NK-92 treated with Interleukin-12 subunit alpha and Interleukin-12 subunit beta, amount 100 ng/mL, for 24 hours (cell line): Measurements from ENCODE around the gene TGFBR3.
A peak's percentile ranks its signal among the peaks of the same experiment; 100 is the strongest.
"Not testable (repeated sequence)": the region's sequence is repeated elsewhere in the genome, so short reads cannot be mapped to it uniquely, and the experiment has no call there.

ENCODE experiments used
- DNase-seq: peaks from one replicate; lab custom pipeline; 2025; lab: John Stamatoyannopoulos, UW

Gene TGFBR3

DNA sequence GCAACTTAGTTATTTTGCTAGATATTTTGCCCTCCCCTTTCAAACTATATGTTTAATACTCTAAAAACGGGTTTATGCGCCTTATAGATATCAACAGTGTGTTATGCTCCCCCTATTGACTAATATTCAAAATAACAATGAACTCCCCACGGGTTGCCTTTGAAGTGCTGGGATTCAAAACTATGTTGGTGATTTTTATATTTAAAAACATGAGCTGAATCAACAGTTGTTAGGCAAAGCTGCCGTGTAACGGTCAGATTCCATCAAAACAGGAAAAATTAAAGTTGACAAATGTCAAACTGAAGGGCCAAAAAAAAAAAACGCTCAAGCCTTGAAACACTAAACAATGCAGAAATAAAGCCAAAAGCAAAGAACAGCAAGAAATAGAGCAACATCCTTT is 2.5 kb downstream of the TGFBR3 start:
- DNase-seq = no peak

GRCh38 chr1:91881280-91881679 is 4.7 kb downstream of the TGFBR3 start:
- no peak for DNase-seq

DNA sequence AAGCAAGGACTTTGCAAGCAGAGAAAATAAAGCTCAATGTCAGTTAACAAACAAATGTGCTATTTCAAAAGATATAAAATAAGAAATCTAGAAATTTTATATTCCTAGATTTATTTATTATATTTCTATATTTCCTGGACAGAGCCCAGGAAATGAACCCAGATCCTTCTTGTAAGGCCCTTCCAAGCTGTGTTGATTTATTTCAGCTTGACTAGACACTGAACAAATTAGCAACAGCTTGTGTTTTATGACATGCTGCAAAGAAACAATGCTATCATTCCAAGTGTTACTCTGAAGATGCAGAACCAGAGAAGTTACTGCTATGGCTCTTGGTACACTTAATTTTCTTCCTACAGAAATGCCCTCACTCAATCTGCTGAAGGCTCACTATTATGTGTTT is 6.2 kb downstream of the TGFBR3 start:
- no peak for DNase-seq

DNA sequence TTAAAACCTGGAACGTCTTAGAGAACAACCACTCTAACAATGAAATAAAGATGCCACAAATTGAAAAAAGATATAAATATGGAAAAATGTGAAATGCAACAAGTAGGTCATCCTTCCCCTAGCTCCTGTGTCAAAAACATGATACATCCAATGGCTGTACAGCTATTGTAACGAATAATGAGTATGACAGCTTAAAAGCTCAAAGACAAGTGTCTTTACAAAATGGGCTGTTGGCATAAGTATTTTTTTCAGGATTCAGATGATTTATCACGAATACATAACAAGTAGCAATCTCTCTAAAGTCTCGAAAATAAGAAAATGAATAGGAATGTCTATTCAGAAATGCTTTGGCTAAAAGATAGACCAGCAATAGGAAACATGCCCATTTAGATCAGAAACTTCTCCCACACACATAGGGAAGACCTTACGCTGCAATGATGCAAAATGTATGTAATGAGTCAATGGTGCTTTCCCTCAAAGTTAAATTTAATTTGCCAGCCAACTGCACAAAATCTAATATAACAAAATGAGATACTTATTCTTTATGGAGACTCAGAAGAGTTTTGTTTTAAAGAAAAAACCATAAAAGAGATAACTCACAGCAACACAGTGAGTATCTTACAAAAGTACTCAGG is 8.3 kb downstream of the TGFBR3 start:
- DNase-seq = no peak

- DNase-seq = no peak
Measured at GRCh38 chr1:91876781-91877573, 9.0 kb downstream of the TGFBR3 start.

DNA sequence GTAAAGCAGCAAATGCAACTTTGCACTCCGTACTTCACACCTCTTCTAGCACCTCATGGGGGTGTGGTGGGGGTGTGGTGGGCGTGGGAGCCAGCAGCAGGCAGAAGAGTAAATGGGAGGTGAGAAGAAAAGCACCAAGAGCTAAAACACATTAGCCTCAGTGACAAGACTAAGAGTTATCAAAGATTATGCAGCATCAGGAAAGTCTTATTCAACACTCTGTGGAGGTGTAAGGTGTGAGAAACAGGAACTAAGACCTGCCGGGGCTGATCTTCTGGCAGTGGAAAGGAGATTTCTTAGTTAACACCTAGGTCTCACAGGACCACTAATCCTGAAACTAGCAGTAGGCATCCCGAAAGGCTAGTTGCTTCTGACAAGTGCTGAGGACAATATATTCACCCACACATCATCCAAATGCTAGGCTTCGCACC is 9.9 kb downstream of the TGFBR3 start:
- peak; percentile 40 for DNase-seq

DNA sequence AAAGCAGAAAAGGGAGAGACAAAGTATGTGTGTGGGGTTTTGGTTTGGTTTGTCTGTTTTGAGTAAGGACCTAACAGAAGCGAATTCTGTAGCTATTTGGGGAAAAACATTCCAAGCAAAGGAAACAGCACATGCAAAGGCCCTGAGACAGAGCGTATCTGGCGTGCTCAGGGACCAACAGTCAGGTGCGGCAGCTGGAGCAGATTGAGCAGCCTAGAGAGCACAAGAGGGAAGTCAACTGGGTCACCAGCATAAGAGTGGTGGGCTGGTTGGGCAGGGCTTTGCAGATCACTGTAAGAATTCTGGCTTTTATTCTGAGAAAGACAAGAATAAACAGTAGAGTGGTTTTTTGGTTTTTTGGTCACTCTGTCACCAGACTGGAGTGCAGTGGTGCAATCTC is 11.8 kb downstream of the TGFBR3 start:
- no peak for DNase-seq

GRCh38 chr1:91872559-91873081 is 13.3 kb downstream of the TGFBR3 start:
- no peak for DNase-seq

DNA sequence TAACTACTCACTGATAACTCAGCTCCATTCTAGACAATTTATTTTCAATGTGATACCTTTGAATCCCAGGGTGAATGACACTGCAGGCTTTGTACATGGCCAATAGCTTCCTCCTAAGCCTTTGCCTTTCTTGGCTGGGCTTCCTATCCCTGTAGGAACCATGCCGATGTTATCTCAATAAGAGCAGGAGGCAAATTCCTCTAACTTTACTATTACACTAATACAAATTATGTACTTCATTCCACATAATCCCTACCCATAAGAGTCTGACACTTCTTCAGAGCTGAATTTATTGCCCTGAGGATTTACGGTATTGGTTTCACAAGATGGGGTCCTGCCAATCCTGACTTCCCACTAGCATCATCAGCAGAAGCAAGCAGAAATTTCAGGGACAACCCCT is 14.0 kb downstream of the TGFBR3 start:
- no peak for DNase-seq

- DNase-seq = no peak
Measured at GRCh38 chr1:91870322-91870721, 15.6 kb downstream of the TGFBR3 start.

- DNase-seq = no peak
Measured at GRCh38 chr1:91866425-91866824, 19.5 kb downstream of the TGFBR3 start.

- DNase-seq = no peak
Measured at GRCh38 chr1:91864017-91864700, 21.8 kb downstream of the TGFBR3 start.

- DNase-seq = no peak
Measured at GRCh38 chr1:91863498-91863897, 22.5 kb downstream of the TGFBR3 start.

DNA sequence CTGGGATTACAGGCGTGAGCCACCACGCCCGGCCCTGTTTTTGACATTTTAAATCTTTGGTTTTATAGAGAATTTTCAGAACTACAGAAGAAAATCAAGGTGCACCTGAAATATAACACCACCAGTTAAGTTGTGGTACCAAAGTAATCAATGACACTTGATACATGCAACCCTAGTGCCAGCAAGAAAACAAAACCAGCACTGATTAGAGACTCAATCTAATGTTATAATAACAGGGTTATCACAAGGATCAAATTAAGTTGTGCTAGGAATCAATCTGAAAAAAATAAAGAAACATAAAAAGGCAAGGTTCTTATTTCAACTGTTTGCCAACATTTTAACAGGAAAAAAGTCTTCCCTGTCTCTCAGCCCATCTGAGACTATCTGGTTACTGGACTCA is 23.8 kb downstream of the TGFBR3 start:
- DNase-seq = no peak

DNA sequence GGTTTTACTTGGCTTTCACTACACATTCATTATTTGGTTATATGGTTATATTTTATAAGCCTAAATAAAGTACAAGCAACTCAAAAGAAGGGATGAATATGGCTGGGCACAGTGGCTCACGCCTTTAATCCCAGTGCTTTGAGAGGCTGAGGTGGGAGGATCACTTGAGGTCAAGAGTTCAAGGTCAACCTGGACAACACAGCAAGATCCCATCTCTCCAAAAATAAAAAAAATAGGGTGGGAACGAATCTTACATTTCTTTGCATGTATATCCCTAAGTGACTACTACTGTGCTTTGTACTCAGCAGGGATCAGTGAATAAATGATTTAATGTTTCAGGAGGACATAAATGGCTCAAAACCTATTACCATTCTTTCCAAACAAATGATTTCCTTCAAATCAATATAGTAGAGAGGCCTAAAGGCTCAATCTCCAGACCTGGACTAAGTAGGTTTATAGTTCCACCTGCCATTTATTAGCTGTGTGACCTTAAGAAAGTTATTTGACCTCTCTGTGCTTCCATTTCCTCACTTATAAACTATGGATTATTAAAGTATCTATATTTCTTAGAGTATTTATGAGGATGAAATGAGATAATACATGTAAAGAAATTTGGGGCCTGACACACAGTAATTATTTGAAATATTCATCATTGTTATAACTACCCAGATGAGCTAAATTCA is 28.3 kb downstream of the TGFBR3 start:
- DNase-seq = no peak

- DNase-seq = no peak
Measured at GRCh38 chr1:91856996-91857395, 29.0 kb downstream of the TGFBR3 start.

DNA sequence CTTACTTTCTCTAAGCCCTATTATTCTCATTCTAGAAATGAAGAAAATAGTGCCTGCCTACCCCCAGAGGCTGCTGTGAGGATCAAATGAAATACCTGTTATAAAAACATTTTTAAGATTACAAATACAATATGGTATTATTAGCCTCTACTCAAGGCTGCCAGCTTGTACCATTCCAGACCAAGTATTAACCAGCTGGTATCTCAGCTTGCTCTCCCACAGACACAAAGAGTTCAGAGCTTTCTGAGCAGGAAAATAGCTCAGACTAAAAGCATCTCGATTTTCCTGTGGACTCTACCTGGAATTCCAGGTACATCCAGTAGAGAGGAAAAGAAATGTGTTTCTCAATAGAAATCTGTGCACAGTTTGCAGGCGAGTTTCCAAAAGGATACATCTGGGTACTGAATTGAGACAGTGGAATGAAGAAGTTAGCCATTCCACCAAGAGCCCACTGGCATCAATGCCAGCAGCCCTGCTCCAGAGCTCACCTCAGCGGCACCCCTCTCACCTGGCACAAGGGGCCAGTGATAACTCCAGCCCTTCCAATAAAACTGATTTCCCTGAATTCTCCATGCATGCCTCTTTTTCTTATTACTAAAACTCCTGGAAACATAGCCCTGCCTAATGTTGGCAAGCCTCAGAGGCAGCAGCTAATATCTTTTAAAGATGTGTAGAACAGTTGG is 31.0 kb downstream of the TGFBR3 start:
- DNase-seq = no peak

DNA sequence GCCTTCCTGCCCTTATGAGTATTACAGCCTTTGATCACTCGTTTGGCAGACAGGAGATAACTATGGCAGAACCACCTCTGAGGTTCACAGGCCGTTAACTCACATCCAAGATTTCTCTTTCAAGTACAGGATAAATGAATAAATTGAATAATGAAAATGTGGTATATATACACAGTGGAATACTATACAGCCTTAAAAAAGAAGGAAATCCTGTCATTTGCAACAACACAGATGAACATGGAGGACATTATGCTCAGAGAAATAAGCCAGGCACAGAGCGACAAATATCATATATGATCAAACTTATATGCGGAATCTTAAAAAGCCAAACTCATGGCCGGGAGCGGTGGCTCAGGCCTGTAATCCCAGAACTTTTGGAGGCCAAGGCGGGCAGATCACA is 32.6 kb downstream of the TGFBR3 start:
- DNase-seq = no peak

DNA sequence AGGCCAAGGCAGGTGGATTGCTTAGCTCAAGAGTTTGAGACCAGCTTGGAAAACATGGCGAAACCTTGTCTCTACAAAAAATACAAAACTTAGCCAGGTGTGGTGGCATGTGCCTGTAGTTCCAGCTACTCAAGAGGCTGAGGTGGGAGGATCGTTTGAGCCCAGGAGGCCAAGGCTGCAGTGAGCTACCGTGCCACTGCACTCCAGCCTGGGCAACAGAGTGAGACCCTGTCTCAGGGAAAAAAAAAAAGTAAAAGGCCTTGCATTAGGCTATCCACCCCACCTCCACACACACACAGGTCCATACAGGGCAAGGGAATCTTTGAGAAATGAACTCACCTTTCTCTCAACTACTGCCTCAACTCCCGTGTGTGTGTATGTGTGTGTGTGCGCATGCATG is 33.9 kb downstream of the TGFBR3 start:
- not testable (repeated sequence) for DNase-seq

DNA sequence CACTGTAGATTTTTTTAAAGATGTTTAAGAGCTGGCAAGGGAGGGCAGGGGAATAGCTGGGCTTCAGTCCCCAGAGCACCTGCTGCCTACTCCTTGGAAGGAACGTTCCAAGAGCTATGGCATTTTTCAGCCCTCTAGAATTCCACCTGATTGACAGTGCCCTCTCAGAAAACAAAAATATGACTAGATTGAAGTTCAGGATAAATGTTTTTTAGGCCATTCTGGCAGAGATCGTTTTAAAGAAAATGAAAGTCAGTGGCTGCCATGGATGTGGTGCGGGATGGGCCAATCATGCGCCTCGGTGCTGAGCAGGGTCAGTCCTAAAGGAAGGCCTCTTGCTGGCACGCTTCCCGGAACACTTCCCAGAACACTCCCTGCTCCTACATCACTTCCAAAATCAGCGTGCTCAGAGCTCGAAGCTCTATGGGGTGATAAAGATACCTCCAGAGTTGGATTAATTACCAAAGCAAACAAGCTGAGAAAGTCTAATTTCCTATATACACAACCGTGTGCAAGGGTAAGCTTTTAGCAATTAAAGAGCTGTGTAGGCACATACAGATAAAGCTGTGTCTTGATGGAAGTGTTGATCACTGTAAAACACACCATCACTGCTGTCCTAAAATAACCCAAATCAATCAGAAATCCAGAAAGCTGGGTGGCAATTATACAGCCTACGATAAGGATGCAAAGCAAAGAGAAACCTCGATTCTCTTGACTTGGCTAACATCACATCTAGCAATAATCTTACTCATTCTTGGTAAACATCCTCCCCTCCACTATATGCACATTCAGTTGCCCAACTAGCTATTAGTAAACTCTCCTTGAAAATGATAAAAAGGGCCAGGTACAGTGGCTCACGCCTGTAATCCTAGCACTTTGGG is 34.6 kb downstream of the TGFBR3 start:
- no peak for DNase-seq

- no peak for DNase-seq
Measured at GRCh38 chr1:91850708-91851107, 35.2 kb downstream of the TGFBR3 start.
